Mesenteric fat pad (tissue), 1 donor: ENCODE measurements around the gene CACNA1E. TPM values are rescaled to one million over a fixed set of nuclear protein-coding genes. Genes with fewer than 3 reads are reported as not detected.

Experiments
- DNase-seq: peaks from one replicate; pipeline ENCODE4 v3.0.0-alpha.2; 2020; ENCODE audit warnings: low spot score
- total RNA-seq: library from RNA; stranded (reverse); fragmentation: NEBNext Ultra II Directional; extraction: Animal tissue kit (Norgen Biotek cat#: 25700); gene quantifications from one replicate; pipeline ENCODE4 v1.2.1, GENCODE V29; 2021
- donor health status: DM: yes; HTN: yes; CAD: no.

CACNA1E gene
- total RNA-seq, 1 donor from 2014 or later = 0.45 TPM

DNA sequence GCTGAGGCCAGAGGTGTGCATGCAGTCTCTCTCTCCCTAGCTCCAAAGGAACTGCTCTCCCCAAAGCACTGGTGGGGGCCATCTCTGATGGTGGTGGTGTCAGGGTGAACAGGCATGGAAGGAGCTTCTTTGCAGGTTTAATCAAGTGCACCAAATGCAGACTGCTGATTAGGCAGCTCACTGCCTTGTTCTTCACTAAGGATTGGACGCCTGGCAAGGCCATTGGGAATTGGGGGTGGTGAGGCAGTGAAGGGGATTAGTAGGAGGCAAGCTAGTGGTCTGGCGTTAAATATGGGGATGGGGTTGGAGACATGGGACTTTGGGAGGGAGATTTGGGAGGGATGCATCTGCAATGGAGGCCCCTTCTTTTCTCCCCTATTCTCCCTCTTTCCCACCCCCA, 1.5 kb downstream of the CACNA1E start:
- DNase-seq = no peak

DNA sequence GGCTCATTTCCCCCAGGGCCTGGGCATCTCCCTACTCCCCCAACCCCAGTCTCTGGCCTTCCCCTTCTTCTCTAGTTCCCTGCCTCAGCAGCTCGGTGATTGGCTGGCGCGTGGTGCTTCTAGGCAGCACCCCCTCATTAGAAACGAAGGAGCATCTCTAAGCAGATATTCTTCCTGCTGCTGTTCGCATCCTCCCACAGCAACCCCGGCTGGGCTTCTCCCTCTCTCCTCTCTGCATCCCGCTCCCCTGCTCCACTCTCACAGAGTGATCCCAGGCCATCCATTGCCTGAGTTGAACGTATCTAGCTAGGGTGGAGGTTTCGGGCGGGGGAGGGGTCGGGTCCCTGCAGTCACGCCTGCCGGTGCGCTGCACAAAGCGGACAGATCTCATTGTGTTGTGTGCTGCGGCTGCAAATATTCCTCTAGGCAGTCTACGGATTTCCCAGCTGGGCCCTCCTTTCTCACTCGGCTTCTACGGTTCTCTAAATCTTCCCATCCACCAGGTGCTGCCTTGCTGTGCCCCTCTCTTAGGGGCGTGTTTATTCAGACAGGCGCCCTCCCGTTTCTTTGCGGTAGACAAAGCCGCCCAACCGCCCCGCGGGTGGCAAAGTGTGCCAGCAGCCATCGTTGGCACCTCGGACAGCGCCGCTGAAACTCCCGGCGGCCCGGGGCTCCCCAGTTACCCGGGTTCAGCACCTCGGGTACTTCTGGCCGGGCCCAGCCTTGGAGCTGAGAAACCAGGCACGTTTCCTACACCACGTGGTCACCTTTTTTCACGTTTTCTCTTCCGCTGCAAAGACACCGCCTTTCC, 2.2 kb downstream of the CACNA1E start:
- DNase-seq = no peak

DNA sequence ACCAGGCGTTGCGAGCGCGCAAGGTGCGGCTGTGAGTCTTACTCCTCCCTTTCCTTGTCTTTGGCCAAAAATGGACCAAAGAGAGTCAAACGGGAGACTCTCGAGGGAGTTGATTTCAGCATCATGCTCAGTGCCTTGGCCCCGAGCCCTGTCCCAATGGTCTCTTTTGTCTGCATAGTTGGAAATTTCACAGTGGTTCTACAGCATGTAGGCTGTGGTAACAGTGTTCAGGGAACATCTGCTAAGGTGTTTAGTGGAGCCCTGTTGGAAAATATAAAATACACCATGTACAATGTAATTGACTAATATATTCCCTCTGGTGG, 2.7 kb downstream of the CACNA1E start:
- DNase-seq = no peak

DNA sequence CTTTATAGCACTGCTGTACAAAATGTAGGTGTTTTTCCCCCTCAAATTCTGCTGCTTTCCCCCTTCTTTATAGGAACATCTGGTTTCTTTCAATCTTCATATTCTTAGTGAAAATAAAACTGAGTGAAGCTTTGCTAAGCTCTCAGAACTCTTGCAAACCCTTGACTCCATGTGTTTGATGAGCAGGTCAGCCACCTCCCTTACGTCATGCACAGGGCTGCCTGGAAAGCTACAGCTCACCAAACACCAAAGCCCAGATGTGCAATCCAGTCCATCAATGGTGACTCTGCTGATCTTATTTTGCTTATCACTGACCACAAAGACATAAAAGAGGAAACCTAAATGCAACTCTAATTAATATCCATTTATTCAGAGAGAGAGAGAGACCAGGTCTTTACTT, 5.5 kb downstream of the CACNA1E start:
- DNase-seq = no peak

DNA sequence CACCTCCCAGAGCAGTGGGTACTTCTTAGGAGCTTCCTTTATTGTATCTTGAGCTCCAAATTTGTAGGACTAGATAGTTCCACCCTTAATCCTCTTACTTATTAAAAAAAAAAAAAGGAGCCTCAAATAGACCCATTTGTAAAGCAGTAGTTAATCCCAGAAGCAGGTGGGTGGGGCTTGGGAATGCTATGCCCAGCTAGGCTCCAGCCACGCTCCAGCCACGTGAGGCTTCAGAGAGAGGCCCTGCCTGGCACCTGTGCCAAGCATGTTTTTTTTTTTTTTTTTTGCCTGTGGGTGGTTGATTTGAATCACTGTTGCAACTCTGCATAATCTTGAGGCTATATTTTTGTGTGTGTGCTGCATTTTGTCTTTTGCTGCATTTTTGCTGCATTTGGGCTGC, 7.0 kb downstream of the CACNA1E start:
- DNase-seq = no peak

DNA sequence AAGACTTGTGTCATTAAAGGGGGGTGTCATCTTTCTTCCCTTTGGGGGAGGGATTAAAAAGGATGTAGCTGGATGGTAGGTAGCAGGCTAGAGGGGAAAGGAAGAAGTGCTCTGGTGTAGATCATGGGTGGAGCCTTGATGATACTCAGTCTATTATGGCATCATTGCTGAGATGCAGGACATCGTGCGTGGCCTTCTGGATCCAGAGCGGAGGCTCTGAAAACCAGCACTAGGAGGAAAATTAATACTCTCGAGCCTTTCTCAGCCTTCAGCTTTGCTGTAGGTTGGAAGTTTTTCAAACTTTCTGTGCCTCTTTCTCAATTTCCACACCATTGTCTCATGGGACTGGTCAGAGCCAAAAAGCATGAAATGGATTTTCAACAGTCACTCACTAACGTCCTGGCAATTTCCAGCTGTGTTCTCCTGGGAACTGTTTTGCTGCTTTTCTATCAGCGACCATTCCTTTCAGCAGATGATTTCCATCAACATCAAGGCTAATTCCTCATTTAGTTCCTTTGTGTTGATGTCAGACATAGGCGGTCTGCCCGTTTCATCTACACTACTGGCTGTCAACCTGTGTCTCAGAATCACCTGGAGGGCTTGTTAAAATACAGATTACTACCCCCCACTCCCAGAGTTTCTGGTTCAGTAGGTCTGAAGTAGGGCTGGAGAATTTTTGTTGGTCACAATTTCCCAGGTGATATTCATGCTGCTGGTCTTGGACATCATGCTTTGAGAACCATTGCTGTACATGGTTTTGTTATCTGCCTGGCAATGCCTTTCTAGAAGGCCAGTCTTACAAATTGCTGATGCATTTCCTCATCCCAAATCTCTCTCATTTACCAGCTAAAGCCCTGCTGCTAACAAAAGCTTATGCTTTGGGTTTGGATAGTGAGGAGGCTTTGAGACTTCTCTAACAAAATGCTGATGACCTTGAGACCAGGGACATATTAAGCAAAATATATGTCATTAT, 7.7 kb downstream of the CACNA1E start:
- DNase-seq = no peak

DNA sequence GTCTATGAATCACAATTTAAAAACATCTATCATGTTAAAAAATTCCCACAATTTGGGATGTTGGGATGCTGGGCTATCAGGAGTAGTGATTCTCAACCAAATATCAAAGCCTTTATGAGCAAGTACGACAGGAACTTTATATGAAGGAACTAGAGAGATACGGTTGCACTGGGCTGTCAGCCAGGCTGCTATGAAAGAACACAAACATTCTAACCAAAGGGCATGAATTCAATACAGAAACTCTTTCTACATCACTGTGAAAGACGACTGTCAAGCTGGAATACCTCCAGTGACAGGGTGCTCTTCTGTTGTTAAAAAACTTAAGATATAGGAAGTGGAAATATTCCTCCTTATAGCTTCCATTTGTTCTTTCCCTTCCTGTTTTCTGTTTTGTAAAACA, 9.8 kb downstream of the CACNA1E start:
- no peak for DNase-seq

DNA sequence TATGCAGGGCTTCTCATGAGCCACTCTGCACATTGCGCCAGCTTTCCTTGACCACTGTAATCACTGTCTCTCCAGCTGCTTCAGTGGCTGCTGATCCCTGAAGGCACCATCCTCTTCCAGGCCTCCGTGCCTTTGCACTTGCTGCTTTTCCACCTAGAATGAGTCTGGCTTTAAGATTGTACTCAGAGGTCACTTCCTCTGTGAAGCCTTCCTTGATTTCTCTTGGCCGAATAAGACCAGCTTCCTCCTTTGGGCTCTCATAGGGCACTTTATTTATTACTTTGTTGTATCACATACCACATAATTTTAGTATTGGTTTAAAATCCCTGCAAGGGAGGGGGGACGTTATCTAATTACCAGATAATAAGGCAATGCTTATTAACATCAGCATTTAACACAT, 10.6 kb downstream of the CACNA1E start:
- DNase-seq = no peak

DNA sequence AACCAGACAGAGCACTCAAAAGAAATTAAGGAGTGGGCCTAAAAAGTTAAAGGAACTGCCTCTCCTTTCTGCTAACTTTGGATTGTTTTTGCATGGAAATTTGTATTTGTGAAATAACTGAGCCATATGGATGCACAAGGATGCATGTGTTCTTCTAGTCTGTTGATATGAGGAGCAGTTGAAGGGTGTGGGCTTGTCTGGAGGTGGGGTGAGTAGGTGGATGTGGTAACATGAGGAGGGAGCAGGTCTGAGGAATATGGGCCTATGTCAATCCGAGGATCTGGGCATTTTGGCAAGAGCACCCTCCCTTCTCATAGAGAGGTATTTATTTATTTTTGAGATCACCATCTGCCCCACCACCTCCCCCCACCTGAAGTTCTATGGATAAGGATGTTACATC, 13.4 kb downstream of the CACNA1E start:
- no peak for DNase-seq

DNA sequence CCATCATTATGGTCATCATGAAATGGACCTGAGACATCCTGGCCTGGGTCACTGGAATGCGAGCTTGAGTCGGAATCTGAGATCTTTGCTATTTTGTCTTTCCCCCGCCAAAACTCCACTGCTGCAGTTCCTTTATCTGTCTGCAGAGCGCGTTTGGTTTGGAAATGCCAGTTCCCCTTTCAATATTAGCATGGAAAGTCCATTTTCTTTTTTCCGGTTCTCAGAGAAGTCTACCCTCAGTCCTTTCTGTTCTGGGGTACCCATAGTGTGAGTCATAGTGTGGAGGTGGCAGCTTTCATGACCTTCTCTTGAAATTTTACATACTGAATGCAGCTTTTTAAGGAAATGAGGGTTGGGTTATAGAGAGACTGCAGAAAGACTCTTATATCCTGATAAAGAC, 14.6 kb downstream of the CACNA1E start:
- DNase-seq = no peak

DNA sequence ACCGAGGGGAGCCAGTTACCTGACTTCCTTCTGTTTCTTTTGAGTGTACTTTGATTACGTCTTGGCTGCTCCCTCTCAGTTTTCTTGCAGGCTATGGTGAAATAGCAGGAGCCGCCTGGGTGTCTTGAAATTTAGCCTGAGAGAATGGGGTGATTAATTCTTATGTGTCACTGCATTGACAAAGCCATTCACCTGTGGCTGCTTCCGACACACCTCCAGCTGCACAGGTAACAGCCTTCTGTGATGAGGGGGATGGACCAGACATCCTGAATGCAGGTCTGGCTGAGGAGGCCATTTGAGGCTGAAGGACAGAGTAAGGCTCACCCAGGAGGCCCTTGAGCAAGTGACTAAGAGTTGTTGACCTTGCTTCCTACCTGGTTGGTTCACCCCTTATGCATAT, 16.5 kb downstream of the CACNA1E start:
- no peak for DNase-seq

DNA sequence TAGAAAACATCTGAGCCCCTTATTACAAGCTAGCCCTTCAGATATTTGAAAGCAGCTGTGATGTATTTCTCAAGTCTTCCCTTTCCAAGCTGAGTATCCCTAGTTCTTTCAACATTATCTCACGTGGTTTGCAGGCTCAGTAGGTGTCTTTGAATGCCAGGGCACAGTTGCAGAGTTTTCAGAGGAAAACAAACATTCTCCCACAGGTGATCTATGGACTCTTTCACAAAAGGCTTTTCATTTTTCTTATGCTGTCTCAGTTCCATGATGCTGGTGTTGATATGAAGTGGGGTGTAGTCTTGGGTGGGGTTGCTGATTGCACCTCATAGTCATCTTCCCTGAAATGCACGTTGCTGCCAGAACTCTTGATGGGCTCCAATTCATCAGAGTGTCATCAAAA, 17.3 kb downstream of the CACNA1E start:
- no peak for DNase-seq

DNA sequence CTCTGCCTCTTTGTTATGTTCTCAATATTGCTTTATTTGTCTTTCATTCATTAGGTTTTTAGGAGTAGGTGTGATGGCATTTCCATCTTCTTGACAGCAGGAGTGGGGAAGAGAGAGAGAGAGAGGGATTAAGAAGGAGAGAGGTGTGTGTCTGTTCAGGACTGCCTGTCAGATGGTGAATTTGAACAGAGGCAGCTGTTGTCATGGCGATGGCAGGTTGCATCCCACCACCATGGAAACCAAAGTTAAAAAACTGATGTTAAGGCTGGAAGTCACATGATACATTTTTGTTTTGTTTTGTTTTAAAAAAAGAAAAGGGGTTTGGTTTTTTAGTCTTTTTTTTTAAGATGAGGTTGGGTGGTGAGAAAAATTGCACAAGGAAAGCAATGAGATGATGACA, 18.3 kb downstream of the CACNA1E start:
- DNase-seq = no peak

DNA sequence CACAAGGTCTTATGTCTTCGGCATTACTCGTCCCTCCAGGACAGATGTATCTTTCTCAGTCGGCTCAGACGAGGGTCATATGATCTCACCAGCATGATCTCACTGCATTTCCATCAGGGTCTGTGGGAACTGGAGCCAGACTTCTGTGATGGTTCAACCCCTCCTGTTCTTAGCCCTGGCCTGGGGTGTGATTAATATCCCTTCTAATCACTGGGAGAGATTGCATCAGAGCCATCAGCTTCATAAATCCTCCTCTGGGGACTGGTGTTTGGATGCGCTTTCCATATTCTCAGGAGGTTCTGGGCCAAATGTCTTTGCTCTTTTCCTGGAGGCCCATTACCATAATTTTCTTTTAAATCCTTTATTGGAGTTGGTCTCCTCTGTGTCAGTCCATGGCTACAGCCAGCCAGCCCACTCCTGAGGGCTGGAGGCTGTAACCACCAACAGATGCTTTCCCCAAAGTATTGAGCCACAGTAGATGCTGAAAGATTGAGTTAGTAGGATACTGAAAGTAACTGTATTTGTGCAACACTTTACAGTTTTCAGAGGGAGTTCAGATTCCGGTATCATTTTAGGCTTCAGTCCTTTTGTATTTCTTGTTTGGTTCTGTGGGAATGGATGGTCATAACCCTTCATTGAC, 20.0 kb downstream of the CACNA1E start:
- DNase-seq = no peak

DNA sequence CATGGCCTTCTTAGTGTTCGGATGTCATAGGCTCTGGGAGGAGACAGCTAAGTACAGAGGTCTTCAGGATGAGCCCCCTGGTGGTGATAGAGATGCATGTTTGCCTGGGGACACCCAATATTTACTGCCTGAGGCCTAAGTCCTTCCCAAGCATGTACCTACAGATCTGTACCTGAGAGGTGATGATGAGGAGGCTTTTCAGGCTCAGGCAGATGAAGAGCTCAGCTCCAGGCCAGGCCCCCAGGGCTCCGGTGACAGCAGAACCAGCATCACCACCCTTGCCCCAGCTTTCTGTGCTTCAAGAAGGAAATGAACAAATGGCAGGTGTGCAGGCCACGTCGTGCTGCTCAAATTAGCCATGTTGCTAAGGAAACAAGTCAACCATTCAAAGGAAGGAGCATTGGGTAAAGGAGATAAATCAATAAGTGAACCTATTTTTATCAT, 21.1 kb downstream of the CACNA1E start:
- no peak for DNase-seq

DNA sequence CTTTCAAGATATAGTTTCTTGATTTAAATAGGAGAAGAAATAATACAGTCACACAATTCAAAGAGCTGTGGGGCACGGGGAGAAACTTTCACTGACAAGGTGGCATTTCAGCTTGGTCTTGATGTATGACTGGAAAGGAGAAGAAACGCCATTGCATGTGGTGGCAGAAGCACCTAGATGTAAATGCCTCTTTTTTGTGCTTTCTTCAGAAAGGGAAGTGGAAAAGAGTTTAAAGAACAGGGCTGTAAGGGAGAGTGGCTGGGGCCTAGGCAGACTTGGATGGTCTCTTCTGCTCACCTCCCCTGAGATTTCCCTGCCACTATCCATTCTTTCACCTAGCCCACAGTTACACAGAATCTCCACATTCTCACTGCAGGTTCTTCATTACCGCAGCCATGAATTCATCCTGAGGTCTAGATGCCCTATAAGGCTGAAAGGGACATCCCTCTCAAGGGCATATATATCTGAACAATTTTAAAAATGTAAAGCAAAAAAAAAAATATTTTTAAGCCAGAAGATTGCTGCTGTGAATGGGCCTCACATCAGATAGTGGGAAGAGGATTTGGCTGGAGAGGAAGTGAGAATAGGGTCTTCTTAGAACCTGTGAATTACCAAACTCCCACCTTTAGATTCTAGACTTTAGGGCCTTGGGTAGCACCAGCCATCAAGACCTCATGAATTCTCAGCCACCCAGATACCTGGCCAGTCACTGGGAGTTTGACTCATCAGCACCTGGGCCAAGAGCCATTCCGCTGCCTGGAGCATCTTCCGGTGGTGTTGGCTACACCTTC, 23.4 kb downstream of the CACNA1E start:
- no peak for DNase-seq

DNA sequence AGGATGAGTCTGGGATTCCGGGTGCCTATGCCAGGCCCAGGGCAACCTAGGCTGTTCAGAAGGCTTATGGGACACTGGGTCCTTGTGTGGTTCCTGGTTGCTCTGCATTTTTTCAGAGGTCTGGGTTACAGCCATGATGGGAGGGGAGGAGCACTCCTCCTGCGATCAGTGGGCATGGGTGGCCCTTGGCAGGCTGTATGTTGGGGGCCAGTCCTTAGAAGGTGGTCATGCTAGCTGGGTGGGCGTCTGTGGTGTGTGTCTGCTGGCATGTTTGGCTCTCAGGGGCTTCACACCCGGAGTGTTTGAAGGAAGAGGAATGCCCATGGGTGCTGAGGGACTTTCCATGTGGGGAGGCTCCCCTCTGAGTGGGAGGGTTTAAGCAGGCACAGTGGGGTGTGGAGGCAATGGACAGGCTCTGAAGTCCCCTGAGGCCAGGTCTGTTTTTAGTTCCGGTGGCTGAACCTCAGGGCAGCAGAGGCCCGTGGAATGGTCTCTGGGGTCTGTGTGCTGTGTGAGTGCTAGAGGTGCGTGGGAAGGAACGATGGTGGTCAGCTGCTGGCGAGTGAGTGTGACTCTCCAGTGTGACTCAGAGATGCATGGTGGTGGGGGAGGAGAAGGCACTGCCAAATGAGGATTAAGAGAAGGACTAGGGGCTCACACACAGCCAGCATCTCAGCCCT, 25.3 kb downstream of the CACNA1E start:
- no peak for DNase-seq

DNA sequence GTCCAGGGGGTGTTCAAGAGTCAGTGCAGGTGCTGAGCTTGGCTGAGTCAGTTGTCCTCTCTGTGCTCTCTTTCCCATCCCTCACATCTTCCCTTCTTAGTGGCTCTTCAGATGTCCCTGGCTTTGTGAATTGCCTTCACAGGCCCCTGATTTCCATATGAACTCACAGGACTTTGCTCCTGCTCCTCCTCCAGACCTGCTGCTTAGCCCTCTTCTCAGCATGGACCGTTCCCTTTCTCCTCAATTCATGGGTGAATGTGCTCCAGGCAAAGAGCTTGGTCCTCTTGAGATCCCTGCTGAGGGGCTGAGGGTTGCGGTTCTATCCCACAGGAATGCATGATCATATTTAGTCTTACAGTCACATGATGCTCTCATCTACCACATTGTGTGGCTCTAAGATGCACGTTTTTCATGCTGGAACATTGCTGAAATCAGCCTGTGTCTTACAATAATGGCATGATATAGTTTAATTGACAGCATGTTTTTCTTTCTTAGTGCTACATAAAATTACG, 30.5 kb downstream of the CACNA1E start:
- DNase-seq = no peak

DNA sequence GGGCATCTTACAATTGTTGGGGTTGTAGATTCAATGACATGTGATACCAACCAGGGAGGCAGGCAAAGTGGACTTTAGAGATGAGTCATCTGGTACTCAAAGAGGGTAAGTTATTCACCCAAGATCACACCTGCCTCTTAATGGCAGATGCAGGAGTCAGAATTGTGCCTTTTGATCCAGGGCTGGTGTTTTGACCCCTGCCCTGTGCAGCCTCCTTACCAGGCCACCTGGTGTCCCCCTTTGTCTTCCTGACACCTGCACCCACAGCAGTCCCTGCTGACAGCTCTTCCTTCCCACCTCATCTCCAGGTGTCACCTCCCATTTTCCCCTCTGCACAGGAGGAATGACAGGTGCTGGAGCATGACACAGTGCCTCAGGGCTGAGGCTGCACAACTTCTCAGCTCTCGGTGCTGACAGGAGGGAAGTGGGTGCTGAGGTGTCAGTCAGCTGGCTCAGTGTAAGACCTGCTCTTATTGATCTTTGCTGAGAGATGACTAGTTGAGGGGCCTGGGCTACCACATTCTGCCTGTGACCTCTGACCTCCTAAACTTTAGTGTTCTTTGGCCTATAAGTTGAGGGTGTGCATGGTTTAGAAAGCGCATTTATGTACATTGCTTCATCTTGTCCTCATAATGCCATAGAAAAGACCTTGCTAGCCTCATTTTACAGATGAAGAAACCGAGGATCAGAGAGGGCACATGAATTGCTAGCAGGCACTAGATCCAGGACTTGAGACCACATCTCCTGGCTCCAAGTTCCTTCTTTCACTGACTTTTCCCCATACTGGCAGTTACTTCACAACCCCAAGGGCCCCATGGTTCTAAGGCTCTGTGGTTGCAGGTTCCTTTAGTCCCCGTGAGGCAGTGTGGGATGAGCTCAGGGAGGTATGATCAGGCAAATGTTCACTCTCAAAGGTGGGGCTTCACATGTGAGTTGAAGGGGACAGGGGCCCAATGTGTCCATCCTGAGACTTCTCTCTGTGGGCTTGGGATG, 31.3 kb downstream of the CACNA1E start:
- no peak for DNase-seq
